HG02623 (cell line): Measurements from ENCODE around the gene ARL13A.
"Not testable (repeated sequence)": the region's sequence is repeated elsewhere in the genome, so short reads cannot be mapped to it uniquely, and the experiment has no call there.

Experiments
- ATAC-seq: cut with Tn5 transposase; IDR thresholded peaks from one replicate; pipeline ENCODE4 v1.9.1; 2021; ENCODE audit warnings: moderate library complexity; ENCODE audit not compliant: unreplicated experiment

ARL13A gene

DNA sequence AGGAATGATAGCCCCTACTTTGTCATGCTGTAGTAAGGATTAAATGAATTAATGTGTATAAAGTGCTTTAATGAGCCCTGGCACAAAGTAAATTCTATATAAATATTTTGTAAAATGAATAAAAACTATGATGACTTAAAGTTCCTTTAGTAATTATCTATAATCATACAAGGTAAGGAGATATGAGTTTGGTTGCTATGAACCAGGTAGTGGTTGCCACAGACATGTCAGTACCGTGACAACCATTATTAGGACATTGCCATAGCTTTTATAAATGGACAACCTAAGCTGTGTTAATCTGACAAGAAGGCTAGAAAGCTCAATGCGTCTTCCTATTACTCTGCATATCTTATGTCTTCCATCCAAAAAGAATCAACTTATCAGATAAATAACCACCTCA is at the start of gene ARL13A:
Gene ARL13A (plus strand): TSS at position 301 of the 400 bp plus-strand sequence. CDS start 3,982 bp downstream, outside the sequence.
- ATAC-seq, result no peak

DNA sequence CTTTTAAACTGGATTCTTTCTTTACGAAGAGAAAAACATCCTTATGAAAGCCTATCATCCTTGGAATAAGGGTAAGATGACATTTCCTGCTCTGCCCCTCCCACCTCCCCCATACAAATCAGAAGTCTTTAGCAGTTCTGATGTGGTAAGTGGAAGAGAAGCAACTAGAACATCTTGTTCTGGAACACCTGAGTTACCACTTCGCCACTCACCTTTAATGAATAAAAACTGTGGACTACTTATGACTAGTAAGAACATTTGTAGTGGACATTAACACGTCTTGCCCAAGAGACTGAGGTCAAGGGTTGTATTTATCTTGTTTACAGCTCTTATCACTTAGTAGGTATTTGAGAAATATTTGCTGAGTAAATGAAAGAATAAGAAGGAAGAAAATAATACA is 45.1 kb upstream of the ARL13A start:
- no peak for ATAC-seq

- ATAC-seq, result no peak
These were observed 43.1 kb upstream of the ARL13A start for GRCh38 chrX:100926453-100926852.

GRCh38 chrX:100928660-100929613 is 40.6 kb upstream of the ARL13A start, which contains the start of gene XKRX:
XKRX (minus strand) TSS chrX:100928917; CDS start chrX:100928304, 613 bp downstream.
- ATAC-seq, result peak; percentile 65

DNA sequence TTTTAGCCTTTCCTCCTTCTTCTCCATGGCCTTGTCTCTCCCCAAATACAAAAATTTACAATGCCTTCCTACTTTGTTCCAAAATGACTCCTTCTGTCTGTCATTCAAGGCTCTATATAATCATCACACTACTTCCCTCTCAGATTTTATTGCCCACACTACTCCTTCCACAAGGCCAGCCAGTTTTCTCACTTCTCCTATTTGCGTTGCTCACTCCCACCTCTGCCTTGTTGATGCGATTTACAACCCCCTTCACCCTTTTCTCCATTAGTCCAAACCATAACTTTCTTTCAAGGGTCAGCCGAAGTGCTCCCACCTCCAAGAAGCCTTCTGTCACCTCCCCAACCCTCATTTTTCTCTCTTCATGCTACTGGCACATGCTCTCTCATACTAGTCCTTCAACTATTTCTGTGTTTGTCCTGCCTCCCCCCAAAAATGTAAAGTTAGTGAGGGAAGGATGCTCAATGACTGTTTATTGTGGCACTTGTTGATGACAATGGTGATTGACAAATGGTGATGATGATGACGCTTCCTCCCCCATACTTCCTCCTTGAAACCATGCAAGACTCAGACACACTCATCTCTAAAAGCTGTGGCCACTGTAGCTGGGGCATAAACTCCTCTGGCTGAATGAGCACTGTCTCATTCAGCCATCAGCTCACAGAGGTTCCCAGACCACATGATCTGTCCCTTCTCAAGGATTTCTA is 38.1 kb upstream of the ARL13A start:
- peak; percentile 71 for ATAC-seq

DNA sequence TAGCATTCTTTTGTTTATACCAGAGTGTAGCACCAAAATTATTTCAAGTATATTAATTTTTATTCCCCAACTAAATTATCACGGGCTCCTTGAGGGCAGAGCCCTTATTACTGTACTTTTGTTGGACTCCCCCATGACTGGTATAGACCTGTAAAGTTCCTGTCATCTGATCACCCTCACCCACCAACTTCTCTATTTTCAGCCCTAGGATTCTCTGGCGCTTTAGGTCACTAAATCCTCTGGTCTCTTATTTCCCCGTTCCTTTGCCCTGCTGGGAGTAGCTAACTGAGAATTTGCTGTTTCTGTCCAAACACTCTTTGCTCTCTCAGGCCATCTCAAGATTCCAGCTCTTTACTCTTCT is 37.6 kb upstream of the ARL13A start:
- peak; percentile 12 for ATAC-seq

- no peak for ATAC-seq
These were observed 33.7 kb upstream of the ARL13A start for GRCh38 chrX:100935767-100936166.

DNA sequence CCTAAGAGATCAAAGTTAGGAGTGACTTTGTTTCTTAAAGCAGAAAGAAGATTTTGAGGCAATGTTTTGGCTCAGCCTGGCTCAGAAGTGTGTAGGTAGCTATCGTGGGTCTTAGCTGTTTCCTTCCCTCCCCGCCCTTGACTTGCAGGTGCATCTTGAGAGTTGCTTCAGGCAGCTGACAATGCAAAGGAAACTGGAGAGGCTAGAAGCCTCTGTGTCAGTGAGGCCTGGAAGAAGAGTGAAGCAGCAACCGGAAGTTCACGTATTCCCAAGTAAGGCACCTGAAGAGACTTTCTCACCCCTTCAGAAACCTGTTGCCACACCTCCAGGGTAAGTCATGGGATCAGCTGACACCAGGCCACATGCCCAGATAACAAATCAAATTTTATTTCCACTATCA is 30.2 kb upstream of the ARL13A start:
- ATAC-seq, result no peak

DNA sequence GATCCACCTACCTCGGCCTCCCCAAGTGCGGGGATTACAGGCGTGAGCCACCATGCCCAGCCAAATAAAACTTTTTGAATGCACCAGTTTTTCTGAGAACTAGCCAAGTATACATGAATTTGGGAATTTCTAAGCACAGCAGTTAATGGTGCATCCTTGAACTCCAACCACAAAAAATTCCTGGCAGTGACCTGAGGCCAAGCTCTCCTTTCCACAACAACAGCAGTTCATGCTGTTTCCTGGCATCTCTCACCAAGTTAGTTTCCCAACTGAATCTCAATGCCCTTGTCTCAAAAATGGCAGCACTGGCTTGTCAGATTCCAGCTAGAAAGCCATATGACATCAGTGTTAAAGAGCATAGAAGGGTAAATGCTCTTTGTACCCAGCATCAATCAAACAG is 24.9 kb upstream of the ARL13A start:
- no peak for ATAC-seq

DNA sequence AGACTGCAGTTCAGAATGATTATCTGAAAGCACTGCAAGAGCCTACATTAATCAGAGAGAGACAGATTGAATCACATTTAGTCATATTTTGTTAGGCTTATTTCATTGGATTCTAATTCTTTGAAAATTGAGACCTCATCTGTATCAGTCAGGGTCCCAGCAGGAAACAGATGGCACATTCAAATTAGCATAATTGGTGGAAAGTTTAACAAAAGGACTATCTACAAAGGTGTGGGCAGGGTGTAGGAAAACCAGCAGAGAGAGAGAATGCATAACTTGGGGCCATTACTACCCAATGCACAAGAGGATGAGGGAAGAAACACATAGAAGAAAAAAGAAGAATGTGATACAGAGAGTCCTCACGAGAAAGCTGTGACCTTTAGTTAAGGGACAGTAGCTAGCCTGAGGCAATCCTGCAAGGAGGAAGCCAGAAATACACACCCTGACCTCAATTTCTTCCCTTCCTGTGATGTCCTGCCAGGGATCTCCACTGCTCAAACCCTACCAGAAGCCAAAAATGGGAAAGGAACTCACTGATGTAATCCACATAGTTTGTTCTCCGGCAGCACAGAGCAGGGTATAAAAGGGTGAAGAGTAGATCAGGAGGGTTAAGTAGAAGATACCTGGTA is 23.1 kb upstream of the ARL13A start:
- ATAC-seq, result no peak

- no peak for ATAC-seq
These were observed 21.0 kb upstream of the ARL13A start for GRCh38 chrX:100948557-100948956.

DNA sequence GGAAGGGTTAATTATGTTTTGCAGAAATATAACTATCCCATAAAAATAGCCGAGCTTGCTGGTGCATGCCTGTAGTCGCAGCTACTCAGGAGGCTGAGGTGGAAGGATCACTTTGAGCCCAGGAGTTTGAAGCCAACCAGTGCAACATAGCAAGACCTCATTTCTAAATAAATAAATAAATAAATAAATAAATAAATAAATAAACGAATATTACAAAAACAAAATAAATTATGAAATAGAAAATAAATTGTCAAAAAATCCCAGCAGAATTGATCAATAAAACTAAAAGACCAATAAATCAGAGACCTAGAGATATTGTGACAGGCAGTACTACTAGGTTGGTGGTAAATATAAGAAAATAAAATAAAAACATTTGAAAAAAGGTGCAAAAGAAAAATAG is 6.7 kb upstream of the ARL13A start:
- no peak for ATAC-seq

GRCh38 chrX:100964362-100964761 is 5.1 kb upstream of the ARL13A start:
- ATAC-seq, result no peak

DNA sequence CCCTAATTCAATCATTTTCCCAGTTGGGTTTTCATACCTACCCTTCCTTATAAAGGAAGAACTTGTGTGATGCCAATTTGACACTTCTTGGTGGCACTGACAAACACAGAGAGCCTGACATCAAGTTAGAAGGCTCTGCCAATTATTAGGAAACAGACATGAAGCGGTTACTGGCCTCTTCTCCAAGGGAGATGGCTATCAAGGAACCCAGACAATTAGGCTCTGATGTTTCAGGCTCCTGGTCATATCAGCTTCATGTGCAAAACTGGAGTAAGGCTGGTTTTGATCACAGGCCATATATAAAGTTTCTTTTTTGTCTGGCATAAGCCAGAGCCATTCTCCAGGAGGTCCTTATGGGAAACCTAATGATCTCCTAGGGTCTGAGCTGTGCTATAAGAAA is 428 bp downstream of the ARL13A start:
- no peak for ATAC-seq

GRCh38 chrX:100973411-100973810 is 3.9 kb downstream of the ARL13A start:
- no peak for ATAC-seq

DNA sequence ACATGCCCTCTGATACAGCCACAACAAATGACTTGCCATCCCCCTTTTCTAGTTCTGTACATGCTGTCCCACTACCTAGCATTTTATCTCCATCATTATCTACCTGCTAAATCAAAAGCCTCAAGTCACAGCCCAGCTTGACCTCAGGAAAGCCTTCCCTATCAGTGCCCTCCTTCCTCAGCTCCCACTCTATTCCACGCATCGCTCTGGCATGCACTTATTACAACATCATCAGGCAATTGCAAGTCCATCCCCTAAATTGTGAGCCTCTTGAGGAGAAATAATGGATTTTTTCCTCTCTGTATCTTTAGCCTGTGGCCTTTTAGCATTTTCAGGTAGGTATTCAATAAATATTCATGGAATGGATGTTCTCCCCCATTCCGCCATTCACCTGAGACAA is 5.7 kb downstream of the ARL13A start:
- no peak for ATAC-seq

DNA sequence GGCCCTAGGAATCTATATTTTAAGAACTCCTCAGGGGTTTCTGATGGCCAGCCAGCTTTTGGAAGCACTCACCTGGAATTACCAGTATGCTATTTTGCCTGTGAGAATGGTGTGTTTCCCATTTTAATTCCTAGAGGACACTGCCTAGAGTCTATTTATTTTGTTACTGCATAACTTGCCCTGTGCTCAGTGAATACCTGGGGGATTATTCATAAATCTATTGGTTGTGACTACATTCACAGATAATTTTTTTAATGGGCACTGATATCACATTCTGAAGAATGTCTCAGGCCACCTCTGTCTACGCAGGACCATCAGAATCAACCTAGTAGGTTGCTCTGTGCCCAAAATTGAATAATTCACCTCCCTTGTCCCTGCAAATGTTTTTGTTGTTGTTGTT is 6.7 kb downstream of the ARL13A start:
- no peak for ATAC-seq

- ATAC-seq, result no peak
These were observed 10.5 kb downstream of the ARL13A start for GRCh38 chrX:100979881-100980607.

- ATAC-seq, result no peak
These were observed 11.3 kb downstream of the ARL13A start for GRCh38 chrX:100980608-100981497.

DNA sequence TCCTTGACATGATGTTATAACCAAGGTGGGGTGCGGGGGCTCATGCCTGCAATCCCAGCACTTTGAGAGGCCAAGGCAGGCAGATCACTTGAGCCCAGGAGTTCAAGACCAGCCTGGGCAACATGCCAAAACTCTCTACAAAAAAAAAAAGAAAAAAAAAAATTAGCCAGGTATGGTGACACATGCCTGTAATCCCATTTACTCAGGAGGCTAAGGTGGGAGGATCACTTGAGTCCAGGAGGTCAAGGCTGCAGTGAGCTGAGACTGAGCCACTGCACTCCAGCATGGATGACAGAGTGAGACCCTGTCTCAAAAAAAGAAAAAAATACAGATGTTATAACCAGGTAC is 12.0 kb downstream of the ARL13A start:
- not testable (repeated sequence) for ATAC-seq
